ENCODE results near the gene UBAC1.
"Not testable (repeated sequence)": the region's sequence is repeated elsewhere in the genome, so short reads cannot be mapped to it uniquely, and the experiment has no call there.

UBAC1 gene

DNA sequence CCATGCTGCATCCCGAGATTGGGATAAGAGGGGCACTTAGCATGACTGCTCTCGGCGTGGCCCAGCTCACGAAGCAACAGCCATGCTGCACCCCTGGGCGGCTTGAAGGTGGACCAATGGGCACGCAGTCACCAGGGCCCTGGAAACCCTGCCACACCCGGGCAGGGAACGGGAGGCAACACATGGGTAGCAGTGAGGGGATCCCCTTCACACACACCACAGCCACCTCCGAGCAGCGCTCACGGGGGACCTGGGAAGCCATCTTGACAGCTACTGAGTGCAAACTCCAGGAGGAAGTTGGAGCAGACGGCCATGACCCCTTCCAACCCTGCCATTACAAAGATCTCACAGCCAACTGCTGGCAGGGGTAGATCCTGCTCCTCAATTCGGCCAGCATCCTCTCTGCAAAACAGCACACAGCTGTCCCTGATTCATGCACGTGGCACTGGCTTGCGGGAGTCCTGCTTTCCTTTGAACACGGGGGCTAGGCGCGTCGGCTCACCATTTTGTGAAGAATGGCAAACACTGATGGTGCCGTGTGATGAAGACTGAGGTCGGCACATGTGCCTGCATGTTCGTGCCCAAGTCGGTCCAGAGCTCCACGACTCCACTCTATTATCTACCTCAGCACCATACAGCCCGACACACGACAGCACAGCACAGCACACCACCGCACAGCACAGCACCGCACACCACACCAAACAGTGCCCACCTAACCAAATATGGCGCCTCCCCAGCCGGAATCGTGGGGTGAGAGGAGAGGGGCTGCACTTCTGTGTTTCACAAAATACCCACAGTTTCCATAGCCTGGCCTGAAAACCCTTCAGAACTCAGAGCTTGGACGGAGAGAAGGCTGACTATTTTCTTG is 5.0 kb downstream of the UBAC1 start:
- no peak for DNase-seq

DNA sequence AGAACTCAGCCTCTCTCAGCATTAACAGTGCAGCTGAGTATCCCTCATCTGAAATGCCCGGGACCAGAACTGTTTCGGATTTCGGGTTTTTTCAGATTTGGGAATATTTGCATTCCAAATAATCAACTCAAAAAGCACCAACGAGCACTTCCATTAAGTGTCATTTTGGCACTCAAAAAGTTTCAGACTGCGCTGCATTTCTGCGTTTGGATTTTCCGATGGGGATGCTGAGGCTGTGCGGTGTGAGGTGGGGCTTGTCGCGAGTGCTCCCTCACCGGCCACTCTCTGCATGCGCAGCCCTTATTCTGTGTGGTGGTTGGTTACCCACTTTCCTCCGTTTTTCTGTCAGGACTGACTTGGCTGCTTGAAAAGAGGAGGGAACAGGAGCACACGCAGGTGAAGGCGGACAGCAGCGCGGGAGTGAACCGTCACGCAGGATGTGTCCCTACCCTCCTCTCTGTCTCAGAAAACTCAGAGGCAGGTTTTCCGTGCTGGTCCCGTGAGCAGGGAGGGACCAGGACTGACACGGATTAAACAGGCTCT is 8.4 kb downstream of the UBAC1 start:
- DNase-seq, result no peak

DNA sequence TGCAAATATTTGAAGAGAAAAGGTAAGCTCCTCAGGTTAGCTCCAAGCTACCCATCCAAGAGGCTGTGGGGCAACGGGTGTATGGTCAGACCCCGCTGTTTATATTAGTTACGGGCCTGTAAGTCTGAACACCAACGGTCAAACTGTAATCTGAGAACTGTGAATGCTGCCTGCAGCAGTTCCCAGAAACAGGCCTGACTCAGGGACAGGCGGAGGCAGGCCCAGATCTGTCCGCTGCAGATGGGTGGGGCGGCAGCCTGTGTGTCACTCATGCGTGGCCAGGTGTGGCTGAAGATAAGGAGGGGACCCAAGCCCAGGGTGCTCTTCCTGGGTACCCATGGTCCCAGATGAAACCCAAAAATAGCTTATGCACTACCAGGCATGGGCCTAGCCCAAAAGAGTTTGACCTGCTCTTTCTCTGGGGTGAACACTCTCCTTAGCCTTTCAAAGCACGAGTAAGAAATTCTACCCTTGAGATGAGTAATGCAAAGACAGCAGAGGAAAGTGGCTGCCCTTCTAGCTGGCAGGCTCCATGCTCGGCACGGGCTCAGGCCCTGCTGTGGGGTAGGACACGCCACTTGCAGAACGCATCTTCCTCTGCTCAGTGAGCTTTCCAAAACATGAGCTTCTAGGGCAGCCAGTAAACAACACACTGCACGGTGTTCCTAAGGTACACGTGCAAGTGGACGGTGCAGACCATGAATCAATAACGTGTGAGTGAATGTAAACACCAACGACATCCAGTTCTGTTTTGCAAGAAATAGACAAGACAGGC is 9.1 kb downstream of the UBAC1 start:
- DNase-seq, result peak; percentile 75

DNA sequence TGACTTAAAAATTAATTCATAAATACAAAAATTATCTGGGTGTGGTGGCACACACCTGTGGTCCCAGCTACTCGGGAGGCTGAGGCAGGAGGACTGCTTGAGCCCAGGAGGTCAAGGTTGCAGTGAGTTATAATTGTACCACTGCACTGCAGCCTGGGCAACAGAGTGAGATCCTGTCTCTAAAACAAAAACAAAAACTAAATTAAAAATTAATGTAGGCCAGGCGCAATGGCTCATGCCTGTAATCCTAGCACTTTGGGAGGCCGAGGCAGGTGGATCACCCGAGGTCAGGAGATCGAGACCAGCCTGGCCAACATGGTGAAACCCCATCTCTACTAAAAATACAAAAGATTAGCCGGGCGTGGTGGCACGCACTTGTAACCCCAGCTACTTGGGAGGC is 9.9 kb downstream of the UBAC1 start:
- DNase-seq, result not testable (repeated sequence)

DNA sequence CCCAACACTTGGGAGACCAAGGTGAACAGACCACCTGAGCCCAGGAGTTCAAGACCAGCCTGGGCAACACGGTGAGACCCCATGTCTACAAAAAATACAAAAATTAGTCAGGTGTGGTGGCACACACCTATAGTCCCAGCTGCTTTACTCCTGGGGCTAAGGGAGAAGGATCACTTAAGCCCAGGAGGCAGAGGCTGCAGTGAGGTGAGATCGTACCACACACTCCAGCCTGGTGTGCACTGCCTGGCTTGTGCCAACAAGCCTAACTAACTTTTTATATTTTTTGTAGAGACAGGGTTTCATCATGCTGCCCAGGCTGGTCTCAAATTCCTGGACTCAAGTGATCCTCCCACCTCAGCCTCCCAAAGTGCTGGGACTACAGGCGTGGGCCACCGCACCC is 10.3 kb downstream of the UBAC1 start:
- not testable (repeated sequence) for DNase-seq

DNA sequence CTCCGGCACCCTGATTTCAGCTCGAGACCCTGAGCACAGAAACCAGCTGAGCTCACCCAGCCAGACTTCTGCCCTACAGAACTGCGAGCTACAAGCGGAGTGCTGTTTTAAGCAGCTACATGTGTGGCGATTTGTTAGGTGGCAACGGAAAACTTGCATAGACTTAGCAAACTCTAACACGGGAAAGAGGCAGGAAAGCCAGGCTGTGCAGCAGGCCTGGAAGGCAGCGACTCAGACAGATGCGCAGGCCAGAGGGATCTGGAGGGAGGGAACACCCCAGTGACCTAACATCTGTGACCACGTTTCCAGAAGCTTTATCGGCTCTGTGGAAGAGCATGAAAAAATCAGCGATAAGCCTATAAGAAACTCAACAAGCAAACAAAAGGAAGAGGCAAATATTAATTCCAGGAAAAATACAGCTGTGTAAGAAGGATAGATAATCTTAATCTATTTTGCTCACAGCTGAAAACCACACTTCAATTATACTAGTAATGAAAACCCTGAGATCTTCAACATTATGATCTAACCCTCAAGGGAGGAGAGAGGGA is 11.0 kb downstream of the UBAC1 start:
- no peak for DNase-seq

DNA sequence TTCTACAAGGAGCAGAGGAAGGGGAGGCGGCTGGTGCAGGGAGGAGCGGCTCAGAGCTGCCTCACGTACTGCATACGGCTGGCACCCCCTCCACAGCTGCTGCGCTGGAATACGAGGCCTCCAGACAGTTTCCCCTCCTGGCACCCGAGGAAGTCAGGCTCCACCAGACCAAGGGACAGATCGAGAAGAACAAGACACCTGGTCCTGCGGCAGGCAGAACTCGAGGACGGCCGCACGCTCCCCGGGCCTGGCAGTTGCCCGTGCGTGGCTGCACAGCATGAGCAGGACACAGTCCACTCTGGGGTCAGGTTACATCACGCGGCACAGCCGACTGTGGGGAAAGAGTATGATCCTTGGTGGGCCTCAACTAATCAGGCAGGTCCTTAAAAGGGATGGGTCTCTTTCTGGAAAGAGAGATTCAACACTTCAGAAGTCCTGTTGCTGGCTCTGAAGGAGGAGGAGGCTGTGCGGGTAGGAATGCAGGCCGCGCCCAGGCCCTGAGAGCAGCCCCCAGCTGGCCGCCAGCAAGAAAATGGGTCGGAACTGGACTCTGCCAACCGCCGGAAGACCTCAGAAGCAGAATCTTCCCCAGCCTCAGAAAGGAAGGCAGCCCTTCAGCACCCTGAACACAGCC is 11.6 kb downstream of the UBAC1 start:
- DNase-seq, result no peak

DNA sequence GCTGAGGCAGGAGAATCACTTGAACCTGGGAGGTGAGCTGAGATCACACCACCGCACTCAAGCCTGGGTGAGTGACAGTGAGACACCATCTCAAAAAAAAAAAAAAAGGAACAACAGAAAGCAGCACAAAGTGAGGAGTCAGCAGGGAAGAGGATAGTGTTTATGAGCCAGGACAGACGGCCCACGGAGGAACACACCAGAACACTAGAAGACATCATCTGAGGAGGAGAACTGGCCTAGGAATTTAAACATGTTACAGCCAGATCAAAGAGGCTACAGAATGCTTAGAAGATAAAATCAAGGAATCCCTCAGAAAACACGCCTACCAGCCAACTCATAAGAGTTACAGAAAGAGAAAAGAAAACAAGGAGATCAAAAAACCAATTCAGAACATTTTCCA is 12.2 kb downstream of the UBAC1 start:
- DNase-seq, result no peak

DNA sequence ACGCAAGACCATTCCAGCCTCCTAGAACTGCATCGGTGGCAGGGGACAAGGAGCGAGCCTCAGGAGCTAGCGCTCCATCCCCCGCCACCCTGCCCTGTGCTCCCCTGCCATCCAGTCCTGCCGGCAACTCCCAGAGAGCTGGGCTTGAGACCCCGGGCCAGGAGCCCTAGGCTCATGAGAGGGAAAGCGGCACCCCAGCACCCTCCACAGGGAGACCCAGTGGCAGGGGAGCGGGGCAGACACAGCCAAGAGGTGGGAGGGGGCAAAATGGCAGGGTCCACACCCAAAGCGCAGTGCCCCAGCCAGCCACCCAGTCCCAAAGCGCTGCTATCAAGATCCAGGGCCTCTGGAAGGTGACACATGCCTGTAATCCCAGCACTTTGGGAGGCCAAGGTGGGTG is 12.7 kb downstream of the UBAC1 start:
- no peak for DNase-seq

DNA sequence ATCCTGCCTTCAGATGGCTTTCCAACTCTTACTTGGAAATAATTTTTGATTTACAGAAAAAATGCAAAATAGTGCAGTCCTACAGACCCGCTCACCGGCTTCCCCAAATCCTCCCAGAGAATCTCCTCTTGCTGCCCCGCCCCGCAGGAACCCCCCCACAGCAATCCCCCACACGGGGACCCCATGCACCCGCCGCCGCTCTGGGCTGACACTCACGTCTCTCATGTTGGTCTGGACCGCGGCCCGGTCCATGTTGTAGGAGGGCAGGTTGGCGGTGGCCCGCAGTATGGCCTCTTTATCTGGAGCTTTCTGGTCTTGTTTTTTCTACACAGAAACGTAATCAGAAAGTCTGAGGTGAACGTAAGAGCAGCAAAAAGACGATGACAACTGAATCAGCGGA is 13.6 kb downstream of the UBAC1 start:
- DNase-seq, result no peak

DNA sequence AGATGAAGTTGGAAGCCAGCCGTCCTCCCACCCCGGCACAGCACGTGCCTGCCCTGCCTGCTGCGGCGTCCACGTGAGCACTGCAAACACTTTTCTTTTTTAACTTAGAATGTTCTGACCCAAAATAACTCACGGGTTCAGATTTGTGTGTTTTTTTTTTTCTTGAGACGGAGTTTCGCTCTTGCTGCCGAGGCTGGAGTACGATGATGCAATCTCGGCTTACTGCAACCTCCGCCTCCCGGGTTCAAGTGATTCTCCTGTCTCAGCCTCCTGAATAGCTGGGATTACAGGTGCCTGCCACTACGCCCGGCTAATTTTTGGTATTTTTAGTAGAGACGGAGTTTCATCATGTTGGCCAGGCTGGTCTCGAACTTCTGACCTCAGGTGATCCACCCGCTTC is 14.1 kb downstream of the UBAC1 start:
- not testable (repeated sequence) for DNase-seq

DNA sequence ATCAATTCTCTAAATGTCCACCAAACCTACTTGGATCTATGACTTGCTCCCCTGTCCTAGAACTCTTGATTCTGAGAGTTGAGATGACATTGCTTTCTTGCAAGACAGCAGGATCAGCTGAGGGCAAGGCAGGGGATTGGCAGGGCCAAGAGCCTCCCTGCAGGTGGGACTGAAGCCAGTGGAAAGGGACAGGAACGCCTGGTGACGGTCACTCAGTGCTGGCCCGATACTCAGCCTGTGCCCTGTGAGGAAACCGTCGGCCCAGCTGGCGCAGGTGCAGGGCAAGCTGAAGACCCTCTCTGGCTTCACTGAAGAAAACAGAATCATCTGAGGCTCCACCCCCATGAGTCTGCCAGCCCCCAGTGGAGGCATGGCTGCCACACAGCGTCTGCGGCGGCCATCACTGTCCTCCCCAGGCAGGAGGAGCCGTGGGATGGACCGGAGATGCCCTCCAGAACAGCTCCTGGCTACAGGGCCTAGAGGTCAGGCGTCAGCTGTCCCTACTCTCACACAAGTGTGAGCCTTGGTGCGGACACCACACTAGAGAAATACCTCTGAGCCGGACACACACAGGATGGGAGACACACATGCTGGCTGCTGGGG is 14.7 kb downstream of the UBAC1 start:
- DNase-seq, result no peak

DNA sequence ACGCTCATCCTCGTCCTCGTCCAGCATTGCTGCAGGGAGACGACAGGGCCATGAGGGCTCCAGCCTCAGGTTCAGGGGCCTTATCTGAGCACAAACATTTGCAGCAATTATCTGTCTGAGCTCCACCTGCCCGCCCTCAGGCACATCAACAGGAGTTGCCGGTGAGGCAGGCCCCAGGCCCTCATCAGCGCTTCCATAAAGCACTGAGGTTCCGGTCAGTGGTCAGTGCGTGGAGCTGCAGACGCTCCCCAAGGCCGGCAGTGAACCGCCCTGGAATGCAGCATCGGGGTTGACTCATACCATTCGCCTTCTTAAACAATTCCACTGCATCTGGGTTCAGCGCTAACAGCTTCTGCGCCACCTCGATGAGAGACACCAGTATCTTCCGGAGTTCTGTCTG is 15.2 kb downstream of the UBAC1 start:
- DNase-seq, result peak; percentile 84

DNA sequence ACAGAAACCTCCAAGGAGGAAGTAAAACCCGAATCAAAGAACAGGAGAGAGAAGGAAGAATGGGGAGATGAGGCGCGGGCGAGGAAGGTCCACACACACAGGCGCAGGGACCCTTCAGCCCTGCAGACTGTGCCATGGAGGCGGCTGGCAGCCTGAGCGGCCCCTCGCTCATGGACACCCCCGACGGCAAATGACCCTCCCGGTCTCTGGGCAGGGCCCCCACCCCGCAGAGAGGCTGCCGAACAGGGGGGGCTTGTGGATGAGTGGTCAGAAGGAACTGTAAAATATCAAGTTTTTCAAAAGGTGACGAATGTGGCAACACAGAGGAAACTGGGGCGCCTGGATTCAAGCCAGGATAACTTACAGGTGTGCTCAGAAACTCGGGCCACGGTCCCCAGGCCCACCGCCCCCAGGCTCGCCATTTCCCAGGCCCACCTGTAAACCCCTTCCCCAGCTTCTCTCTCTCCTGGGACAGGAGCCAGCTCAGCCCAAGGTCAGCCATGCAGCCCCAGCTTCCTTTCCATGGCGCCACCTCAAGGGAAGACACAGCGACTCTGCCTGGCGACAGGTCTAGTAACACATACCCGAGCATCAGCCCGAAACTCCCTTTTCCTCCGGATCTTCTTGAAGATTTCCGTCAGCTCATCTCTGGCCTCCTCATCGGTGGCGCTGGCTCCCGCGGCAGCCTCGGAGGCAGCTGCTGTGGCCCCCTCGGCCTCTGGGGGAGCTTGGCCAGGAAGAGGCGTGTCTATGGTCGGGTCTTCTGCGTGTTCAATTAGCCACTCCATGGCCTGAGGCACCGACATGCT is 16.5 kb downstream of the UBAC1 start:
- no peak for DNase-seq

DNA sequence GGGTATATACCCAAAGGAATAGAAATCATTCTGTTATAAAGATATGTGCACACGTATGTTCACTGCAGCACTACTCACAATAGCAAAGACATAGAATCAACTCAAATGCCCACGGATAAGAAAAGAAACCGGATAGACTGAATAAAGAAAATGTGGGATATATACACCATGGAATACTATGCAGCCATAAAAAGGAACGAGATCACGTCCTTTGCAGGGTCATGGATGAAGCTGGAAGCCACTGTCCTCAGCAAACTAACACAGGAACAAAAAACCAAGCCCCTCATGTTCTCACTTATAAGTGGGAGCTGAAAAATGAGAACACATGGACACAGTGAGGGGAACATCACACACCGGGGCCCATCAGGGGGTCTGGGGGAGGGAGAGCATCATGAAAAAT is 17.6 kb downstream of the UBAC1 start:
- DNase-seq, result not testable (repeated sequence)

DNA sequence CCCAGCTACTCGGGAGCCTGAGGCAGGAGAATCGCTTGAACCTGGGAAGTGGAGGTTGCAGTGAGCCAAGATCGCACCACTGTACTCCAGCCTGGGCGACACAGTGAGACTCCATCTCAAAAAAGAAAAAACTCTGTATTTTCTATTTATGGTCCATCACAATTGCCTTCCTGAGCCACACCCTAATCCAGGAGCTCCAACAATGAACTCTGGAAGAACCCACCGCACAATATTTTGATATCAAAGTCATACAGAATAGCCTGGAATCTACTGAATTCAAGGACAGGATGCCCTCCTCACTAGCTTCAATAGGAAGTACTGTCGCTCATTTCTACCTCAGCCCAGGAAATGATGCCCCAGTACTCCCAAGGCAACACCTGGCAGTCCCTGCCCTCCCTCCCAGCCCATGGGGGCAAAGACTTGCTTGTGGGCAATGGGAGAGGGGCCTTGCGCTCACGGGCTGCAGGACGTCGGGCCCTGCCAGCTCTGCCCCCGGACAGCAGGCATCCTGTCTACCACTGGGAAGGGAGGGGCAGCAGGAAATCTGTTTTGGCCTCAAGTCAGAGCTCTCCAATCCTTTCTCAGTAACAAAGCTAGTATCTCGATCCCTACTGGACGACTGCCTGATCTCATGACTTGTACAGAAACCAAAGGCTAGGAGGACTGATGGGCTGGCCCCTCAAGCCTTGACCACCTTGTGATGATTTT is 19.7 kb downstream of the UBAC1 start:
- DNase-seq, result no peak

DNA sequence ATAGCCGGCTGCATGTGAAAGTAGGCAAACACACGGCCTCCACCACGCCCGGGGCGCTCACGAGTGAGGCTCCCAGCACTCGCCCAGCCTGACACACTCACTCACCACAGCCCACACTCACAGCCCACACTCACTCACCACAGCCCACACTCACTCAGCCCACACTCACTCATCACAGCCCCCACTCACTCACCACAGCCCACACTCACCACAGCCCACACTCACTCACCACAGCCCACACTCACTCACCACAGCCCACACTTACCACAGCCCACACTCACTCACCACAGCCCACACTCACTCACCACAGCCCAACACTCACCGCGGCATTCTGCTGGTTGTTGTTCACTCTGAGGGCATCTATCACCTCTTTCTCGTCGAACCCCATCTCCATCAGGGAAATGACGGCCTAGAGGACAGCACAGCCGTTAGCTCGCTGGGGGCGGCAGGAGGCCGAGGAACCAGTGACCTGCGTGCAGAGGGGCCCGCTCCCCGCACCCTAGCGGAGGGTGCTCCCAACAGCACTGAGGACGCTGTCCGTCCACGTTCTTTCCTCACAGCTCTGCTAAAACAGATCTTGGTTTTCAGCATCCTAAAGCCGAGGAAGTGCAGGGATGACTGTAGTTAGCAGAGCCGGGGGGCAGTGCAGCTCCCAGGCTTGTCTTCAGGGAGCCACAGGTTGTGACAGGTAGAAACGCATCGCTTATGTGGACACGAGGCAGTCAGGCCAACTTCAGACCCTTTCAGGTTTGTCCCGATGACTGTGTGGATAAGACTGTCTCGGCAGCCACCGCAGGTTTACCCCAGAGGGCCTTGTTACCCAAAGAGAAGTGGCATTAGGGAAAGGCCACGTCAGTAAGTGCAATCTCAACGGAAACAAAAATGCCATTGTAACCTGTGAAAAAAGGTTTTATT is 21.6 kb downstream of the UBAC1 start:
- DNase-seq, result no peak

DNA sequence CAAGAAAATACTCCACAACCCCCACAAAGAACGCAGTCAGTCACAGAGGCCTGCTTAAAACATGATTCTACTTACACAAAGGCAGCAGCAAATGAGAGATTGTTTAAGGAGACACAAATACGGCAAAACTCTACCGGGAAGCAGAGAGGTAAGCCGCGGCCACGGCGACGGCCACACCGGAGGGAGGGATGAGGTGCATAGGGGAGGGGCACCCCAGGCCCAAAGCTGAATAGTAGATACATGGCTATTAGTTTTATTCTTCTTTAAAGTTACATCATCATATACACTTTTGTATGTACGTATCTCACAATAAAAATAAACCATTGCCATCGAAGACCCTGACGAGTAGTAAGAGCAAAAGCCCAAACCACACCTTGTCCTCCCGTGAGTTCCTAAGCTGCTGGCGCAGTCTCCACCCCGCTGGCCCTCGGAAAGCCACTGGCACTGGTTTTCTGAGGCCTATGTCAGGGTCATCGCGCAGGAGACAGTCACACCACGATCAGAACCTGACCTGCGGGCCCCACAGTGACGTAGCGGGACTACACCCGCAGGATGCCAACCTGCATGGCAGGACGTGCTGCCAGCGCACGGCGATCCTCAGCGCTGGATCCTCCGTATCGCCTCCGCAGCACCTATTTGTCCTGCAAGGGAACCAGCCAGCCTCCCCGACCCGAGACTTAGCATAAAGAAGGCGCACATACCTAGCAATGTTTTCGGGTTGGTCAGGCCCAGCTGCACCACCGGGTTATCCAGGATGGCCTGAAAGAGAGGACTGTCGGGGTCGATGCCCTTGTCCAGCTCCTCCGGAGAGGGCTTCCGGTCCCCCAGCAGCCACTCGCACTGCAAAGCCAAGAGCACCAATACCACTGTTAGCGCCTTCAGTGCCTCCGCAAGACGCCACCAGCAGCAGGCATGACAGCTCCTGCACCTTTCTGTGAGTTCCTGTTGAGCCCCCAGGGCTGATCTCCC is 23.4 kb downstream of the UBAC1 start:
- no peak for DNase-seq

DNA sequence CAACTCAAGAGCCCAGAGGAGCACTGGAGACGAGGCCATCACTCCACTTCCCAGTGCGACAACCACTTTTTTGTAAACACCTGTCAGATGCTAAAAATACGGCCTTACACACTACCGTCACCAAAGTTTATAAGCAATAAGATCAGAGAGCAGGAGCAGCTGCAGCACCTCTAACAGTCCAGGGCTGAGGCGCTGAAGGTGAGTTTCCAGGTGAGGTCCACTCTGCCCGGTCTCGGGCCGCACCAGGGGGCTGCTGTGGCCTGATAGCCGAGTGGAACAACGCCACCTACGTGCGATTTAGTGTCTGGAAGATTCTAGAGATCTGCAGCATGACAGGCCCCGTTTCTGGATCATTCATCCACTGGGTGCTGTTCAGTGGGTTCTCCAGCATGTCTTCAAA is 28.1 kb downstream of the UBAC1 start:
- no peak for DNase-seq

Measured in NCI-H146 (cell line).